Activated CD8-positive, alpha-beta memory T cell treated with anti-CD3 and anti-CD28 coated beads for 24 hours (primary cell): Measurements from ENCODE around the gene SPEG.

ENCODE experiments used
- DNase-seq: peaks from one replicate; pipeline ENCODE4 v3.0.0-alpha.2; 2020

The SPEG gene

DNA sequence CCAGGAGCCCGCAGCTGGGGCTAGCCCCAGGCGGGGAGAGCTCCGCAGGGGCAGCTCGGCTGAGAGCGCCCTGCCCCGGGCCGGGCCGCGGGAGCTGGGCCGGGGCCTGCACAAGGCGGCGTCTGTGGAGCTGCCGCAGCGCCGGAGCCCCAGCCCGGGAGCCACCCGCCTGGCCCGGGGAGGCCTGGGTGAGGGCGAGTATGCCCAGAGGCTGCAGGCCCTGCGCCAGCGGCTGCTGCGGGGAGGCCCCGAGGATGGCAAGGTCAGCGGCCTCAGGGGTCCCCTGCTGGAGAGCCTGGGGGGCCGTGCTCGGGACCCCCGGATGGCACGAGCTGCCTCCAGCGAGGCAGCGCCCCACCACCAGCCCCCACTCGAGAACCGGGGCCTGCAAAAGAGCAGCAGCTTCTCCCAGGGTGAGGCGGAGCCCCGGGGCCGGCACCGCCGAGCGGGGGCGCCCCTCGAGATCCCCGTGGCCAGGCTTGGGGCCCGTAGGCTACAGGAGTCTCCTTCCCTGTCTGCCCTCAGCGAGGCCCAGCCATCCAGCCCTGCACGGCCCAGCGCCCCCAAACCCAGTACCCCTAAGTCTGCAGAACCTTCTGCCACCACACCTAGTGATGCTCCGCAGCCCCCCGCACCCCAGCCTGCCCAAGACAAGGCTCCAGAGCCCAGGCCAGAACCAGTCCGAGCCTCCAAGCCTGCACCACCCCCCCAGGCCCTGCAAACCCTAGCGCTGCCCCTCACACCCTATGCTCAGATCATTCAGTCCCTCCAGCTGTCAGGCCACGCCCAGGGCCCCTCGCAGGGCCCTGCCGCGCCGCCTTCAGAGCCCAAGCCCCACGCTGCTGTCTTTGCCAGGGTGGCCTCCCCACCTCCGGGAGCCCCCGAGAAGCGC, 49.1 kb downstream of the SPEG start:
- no peak for DNase-seq

- DNase-seq = peak; percentile 63
Observed at GRCh38 chr2:219484343-219485200, 49.9 kb downstream of the SPEG start.

- DNase-seq = no peak
Observed at GRCh38 chr2:219485201-219485580, 50.5 kb downstream of the SPEG start.

DNA sequence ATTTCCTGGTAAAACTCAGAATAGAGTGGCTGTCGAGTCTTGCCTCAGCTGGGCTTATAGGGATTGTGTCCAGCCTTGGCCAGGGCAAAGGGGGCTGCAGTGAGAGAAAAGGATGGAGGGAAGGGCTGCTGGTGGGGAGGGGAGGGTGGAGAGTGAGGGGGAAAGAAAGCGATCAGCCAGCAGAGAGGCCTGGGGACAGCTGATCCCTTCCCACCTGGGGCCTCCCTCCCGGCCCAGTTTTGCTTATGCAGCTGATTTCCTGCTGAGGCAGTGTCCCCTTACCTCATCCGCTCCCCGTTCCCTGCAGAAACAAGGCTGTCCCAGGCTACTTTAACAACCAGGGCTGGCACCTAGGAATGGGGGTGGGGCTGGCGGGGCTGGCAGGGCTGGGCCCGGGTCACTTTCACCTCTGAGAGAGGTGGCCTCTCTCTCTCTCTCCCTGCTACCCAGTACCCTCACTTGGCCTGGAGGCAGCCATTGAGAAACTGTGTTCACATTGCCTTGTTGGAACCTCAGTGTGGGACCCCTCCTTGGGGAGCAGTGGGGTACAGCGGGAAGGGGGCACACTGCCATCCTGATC, 51.8 kb downstream of the SPEG start:
- no peak for DNase-seq

DNA sequence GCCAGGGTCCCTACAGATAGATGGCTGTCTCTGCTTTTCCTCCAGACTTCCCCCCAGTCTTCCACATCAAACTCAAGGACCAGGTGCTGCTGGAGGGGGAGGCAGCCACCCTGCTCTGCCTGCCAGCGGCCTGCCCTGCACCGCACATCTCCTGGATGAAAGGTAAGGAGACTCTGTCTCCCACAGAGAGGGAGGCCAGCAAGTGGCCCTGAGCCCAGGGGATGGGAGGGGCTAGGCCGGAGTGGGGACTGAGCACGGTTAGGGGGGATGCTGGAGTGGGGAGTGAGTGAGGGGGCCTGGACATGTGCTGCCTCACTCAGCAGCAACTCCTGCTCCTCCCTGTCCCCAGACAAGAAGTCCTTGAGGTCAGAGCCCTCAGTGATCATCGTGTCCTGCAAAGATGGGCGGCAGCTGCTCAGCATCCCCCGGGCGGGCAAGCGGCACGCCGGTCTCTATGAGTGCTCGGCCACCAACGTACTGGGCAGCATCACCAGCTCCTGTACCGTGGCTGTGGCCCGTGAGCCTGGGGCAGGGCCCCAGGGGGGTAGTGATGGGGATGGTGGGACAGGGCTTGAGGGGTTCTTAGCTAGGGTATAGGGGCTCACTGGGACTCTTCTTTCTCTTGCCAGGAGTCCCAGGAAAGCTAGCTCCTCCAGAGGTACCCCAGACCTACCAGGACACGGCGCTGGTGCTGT, 53.7 kb downstream of the SPEG start:
- no peak for DNase-seq

GRCh38 chr2:219488844-219489194, 54.2 kb downstream of the SPEG start:
- no peak for DNase-seq

- DNase-seq = no peak
Observed at GRCh38 chr2:219489315-219489714, 54.7 kb downstream of the SPEG start.

DNA sequence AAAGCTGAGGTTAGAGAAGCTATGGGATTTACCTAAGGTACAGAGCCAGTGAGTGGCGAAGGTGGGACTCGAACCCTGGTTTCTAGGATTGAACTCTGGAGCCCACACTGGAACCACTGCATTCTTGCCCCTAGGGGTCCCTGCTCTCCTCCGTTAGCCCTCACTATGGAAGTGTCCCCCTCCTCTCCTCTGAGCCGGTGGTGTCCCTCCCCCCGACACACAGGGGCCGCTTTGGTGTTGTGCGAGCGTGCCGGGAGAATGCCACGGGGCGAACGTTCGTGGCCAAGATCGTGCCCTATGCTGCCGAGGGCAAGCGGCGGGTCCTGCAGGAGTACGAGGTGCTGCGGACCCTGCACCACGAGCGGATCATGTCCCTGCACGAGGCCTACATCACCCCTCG, 55.5 kb downstream of the SPEG start:
- no peak for DNase-seq

- no peak for DNase-seq
Observed at GRCh38 chr2:219490600-219491130, 56.0 kb downstream of the SPEG start.

- DNase-seq = no peak
Observed at GRCh38 chr2:219491278-219491963, 56.8 kb downstream of the SPEG start.

- no peak for DNase-seq
Observed at GRCh38 chr2:219492575-219492974, 57.9 kb downstream of the SPEG start.

- no peak for DNase-seq
Observed at GRCh38 chr2:219493086-219493485, 58.4 kb downstream of the SPEG start.

GRCh38 chr2:219494952-219495530, 60.4 kb downstream of the SPEG start:
- DNase-seq = no peak

DNA sequence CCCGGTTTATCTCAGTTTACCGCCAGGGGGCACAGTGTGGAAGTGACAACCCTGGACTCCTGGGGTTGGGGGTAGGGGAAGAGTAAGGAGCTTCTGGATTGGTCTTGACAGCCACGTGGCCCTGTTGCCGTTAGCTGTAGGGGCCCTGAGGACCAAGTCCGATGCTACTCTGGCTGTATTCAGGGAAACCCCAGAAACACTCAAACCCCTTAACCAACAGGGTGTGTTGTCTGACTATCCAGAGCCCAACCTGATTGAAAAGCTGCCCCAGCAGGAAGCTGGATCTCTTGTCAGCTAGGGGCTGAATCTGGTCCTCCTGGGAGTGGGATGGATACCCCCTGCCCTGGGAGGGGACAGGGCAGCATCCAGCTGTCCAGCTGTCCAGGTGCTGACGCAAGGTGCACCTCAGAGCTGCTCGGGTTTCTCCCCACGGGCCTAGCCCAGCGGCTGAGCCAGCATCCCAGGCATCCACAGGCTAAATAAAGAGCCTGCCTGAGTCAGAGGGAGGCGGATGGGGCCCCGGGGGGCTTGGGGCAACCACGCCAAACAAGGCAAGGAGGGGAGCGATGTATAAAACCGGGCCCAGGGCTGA, 61.0 kb downstream of the SPEG start:
- DNase-seq = peak; percentile 79

DNA sequence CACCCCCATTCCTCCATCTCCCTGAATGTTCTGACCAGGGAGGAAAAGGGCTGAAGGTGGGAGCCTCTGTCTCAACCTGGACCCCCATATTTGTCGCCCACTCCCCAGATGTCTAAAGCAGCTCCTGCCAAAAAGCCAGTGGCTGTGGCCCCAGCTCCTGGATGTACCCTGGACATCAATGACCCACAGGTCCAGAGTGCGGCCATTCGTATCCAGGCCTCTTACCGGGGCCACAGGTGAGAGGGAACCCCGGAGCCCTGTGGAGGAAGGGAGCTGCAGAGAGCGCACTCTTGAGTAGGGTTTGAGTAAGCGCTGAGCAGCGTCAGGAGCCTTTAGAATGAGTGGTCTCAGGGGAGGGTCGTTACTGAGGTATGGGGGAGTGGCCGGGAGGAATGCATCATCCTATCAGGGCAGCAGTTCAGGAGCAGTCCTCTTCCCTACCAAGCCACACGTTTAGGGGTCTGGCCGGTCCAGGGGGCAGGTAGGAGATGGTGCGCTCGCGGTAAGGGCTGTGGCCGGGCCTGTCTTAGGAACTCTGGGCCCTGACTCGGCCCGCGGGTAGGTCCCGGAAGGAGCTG, 61.7 kb downstream of the SPEG start:
- no peak for DNase-seq

- DNase-seq = no peak
Observed at GRCh38 chr2:219496825-219497494, 62.3 kb downstream of the SPEG start.

DNA sequence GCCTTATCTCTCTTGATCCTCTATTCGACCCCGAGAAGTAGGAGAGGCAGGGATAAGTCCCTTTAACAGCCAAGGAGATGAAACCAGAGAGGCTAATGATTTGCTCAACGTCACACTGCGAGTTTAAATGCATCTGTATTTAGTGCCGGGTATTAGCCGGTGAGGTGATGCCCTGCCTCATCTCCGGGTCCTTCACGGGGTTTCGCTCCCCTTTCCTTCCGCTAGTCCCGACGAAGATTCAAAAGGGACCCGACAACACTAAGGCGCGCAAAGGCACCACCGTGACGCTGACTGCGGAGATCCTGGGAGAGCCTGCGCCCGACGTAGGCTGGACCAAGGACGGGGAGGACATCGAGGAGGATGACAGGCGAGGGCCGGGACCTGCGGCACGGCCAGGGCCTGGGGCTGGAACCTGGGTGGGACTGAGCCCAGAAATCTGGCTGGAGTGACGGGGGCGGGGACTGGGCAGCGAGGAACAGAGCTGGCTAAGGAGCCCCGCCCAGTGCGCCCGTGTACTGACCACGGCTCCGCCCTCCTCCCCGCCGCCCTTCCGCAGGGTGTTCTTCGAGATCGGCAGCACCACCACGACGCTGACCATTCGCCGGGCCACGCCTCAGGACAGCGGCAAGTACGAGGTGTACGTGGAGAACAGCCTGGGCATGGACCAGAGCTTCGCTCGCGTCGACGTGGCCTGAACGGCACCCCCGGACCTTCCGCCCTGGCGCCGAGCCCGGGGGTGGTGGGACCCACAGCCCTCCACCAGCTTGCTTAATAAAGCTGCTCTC, 63.0 kb downstream of the SPEG start:
- DNase-seq = no peak

- DNase-seq = peak; percentile 96
Observed at GRCh38 chr2:219498280-219499057, 63.8 kb downstream of the SPEG start, which contains the start of gene GMPPA. Gene GMPPA (plus strand): TSS chr2:219498891. CDS start chr2:219499976, 1,085 bp downstream.

GRCh38 chr2:219499058-219499307, 64.3 kb downstream of the SPEG start:
- no peak for DNase-seq
